SK-N-SH (cell line): ENCODE results near the gene PCDHGB4. TPM values are rescaled to one million over a fixed set of nuclear protein-coding genes. Genes with fewer than 3 reads are reported as not detected.
A peak's percentile ranks its signal among the peaks of the same experiment; 100 is the strongest.
"Not testable (repeated sequence)": the region's sequence is repeated elsewhere in the genome, so short reads cannot be mapped to it uniquely, and the experiment has no call there.

ENCODE experiments used
- CTCF ChIA-PET: fragments of 300-600, 350-600 bp; formaldehyde crosslinking; extraction: SDS; loops from one replicate; lab custom pipeline; 2021; lab: Yijun Ruan, JAX
- POLR2A ChIA-PET: fragments of 350-600 bp; sonication (Branson Sonifier 250); formaldehyde crosslinking; extraction: SDS; loops from one replicate; lab custom pipeline; 2020; ENCODE audit warnings: antibody characterized with exemption, inconsistent platforms; lab: Yijun Ruan, JAX
- DNase-seq: peaks from one replicate; pipeline ENCODE4 v3.0.0; 2012
- H2AFZ ChIP-seq: fragments of 200-600 bp; sonication (generic); 2 replicates; pipeline ENCODE4 v1.8.1; 2016; ENCODE audit warnings: antibody characterized with exemption, mild to moderate bottlenecking, low read depth
- H3F3A ChIP-seq: fragments of 200-600 bp; sonication (generic); replicated peaks from 2 replicates; pipeline ENCODE3; 2016; ENCODE audit warnings: antibody characterized with exemption, mild to moderate bottlenecking; ENCODE audit not compliant: insufficient read depth
- H3K27ac ChIP-seq, 2 experiments: fragments of 200-500 bp in 1 of 2; fragments of 200-600 bp in 1 of 2; sonication (Bioruptor generic) in 1 of 2; sonication (generic), shearing (Covaris generic) in 1 of 2; 2 replicates each; pipeline versions ENCODE4 v1.5.1 to v1.6.1; 2014 to 2016; ENCODE audit warnings: low read depth in 2 of 2, inconsistent platforms in 1 of 2, low read length in 1 of 2, mild to moderate bottlenecking in 1 of 2, mixed read lengths in 1 of 2
- H3K27me3 ChIP-seq: fragments of 200-600 bp; sonication (generic), shearing (Covaris generic); 2 replicates; pipeline ENCODE4 v1.6.1; 2016; ENCODE audit warnings: mixed run types; ENCODE audit not compliant: insufficient read depth
- H3K36me3 ChIP-seq, 2 experiments: fragments of 200-500 bp in 1 of 2; fragments of 200-600 bp in 1 of 2; sonication (Bioruptor generic) in 1 of 2; sonication (generic) in 1 of 2; replicated peaks in 1 of 2; 2 replicates each; pipeline versions ENCODE3 to v1.5.1; 2014 to 2016; ENCODE audit warnings: low read length in 1 of 2, mild to moderate bottlenecking in 1 of 2; ENCODE audit not compliant: insufficient read depth in 2 of 2, control insufficient read depth in 1 of 2
- H3K4me1 ChIP-seq, 2 experiments: fragments of 200-500 bp in 1 of 2; fragments of 200-600 bp in 1 of 2; sonication (Bioruptor generic) in 1 of 2; sonication (generic), shearing (Covaris generic) in 1 of 2; 2 replicates each; pipeline versions ENCODE4 v1.5.1 to v1.6.1; 2014 to 2016; ENCODE audit warnings: low read depth in 1 of 2, low read length in 1 of 2, mixed run types in 1 of 2; ENCODE audit not compliant: insufficient read depth in 2 of 2, control insufficient read depth in 1 of 2
- H3K4me2 ChIP-seq: fragments of 200-600 bp; sonication (generic), shearing (Covaris generic); 2 replicates; pipeline ENCODE4 v1.6.1; 2017; ENCODE audit warnings: mixed run types
- H3K4me3 ChIP-seq, 2 experiments: fragments of 200-500 bp in 1 of 2; fragments of 200-600 bp in 1 of 2; sonication (Bioruptor generic) in 1 of 2; sonication (generic), shearing (Covaris generic) in 1 of 2; 2 replicates each; pipeline versions ENCODE4 v1.5.1 to v1.8.1; 2014 to 2016; ENCODE audit warnings: low read depth in 2 of 2, inconsistent platforms in 1 of 2, low read length in 1 of 2, mild to moderate bottlenecking in 1 of 2, mixed read lengths in 1 of 2, moderate library complexity in 1 of 2
- H3K79me2 ChIP-seq: fragments of 200-600 bp; sonication (generic); 2 replicates; pipeline ENCODE4 v1.8.1; 2017; ENCODE audit warnings: mild to moderate bottlenecking; ENCODE audit not compliant: insufficient read depth
- H3K9ac ChIP-seq: fragments of 200-600 bp; sonication (generic); 2 replicates; pipeline ENCODE4 v1.6.1; 2017; ENCODE audit warnings: mixed run types
- H3K9me2 ChIP-seq: fragments of 200-600 bp; sonication (generic); 2 replicates; pipeline ENCODE4 v1.6.1; 2017; ENCODE audit warnings: mixed run types
- H3K9me3 ChIP-seq: fragments of 200-600 bp; sonication (generic); 2 replicates; pipeline ENCODE4 v1.6.1; 2017; ENCODE audit warnings: mixed run types, mild to moderate bottlenecking, moderate library complexity
- H4K20me1 ChIP-seq: fragments of 200-600 bp; sonication (generic); 2 replicates; pipeline ENCODE4 v1.6.1; 2017; ENCODE audit warnings: mild to moderate bottlenecking, mixed run types; ENCODE audit not compliant: insufficient read depth
- CTCF ChIP-seq: fragments of 200-600 bp; sonication (generic); IDR thresholded peaks from 2 replicates; pipeline ENCODE4 v1.6.1; 2017; ENCODE audit warnings: antibody characterized with exemption, mild to moderate bottlenecking, moderate library complexity
- RAD21 ChIP-seq: IDR thresholded peaks from 2 replicates; pipeline ENCODE4 v1.6.1; 2012; ENCODE audit warnings: mild to moderate bottlenecking, low read length
- SMC3 ChIP-seq: IDR thresholded peaks from 2 replicates; pipeline ENCODE4 v1.6.1; 2012; ENCODE audit warnings: low read depth, low read length, improper control_type of control experiment
- TCF12 ChIP-seq: IDR thresholded peaks from 2 replicates; pipeline ENCODE4 v1.4.0; 2012
- TEAD4 ChIP-seq: IDR thresholded peaks from 2 replicates; pipeline ENCODE4 v1.4.0; 2012; ENCODE audit warnings: mild to moderate bottlenecking, borderline replicate concordance; ENCODE audit not compliant: insufficient read depth
- YY1 ChIP-seq: IDR thresholded peaks from 2 replicates; pipeline ENCODE4 v1.4.0; 2012; ENCODE audit warnings: low read depth, mild to moderate bottlenecking
- WGBS: methylation state at CpG from one replicate; pipeline ENCODE4 v1.1.6; 2017; ENCODE audit warnings: low lambda C conversion rate; 5-methylcytosine and 5-hydroxymethylcytosine counted together
- polyA plus RNA-seq, 3 experiments: library from polyadenylated mRNA; depleted of rRNA; stranded (reverse); fragments of >200 nt; gene quantifications; 2 replicates each; pipeline ENCODE4 v1.2.3, GENCODE V29; 2012

The PCDHGB4 gene
- polyA plus RNA-seq, 1 of the 3 experiments (the other 2 are of a cell fraction): 0.64 TPM

- H3K79me2 ChIP-seq: no peaks in the 10 kb centered on the region
- POLR2A ChIA-PET: no interaction called here
- no peak overlapping the region for H2AFZ ChIP-seq
- 69% methylated on average over 14 of the region's 14 CpGs for WGBS
- no peaks in the 10 kb centered on the region for H3F3A ChIP-seq
- no peak overlapping the region for H3K9ac ChIP-seq
- CTCF ChIA-PET: interaction anchor here (0.7 to 1.8 kb wide), 6 partner anchors 12 to 193 kb away, joined by 3 to 8 read pairs (median 4); partner anchors contain the start of gene PCDHB14
- no peaks in the 10 kb centered on the region for H3K4me1 ChIP-seq
- H3K4me2 ChIP-seq: no peak overlapping the region
- DNase-seq: no peak
- no peak overlapping the region for H3K27ac ChIP-seq
- H3K27me3 ChIP-seq: no peaks in the 10 kb centered on the region
- no peak overlapping the region for H3K4me3 ChIP-seq
- H3K36me3 ChIP-seq: peaks cover 0 to 14% of the 10 kb centered on the region in 2 experiments
- H3K9me3 ChIP-seq: no peaks in the 10 kb centered on the region; the same call in 1 of the 2 replicates
- no peaks in the 10 kb centered on the region for H3K9me2 ChIP-seq
- H4K20me1 ChIP-seq: no peaks in the 10 kb centered on the region
- TF ChIP-seq TEAD4 (no peak), TCF12 (no peak)
Observed at GRCh38 chr5:141374627-141375026, 12.9 kb upstream of the PCDHGB4 start.

- H3K9me3 ChIP-seq, H3K4me1 ChIP-seq, H3K4me3 ChIP-seq, DNase-seq, H3K27me3 ChIP-seq, H4K20me1 ChIP-seq, H3K4me2 ChIP-seq, POLR2A ChIA-PET, H3K9ac ChIP-seq, H3K79me2 ChIP-seq, H3K27ac ChIP-seq: not testable (repeated sequence)
- 72% methylated on average over 9 of the region's 48 CpGs for WGBS
- H3K36me3 ChIP-seq: peaks cover 0 to 14% of the 10 kb centered on the region in 2 experiments
- CTCF ChIA-PET: interaction anchor here (1.5 to 1.8 kb wide), 3 partner anchors 152 to 192 kb away, joined by 3 to 8 read pairs (median 6); partner anchors contain the start of gene PCDHB14
- TF ChIP-seq CTCF: 0 out of 2 replicates have a peak, but pooled peaks have one; percentile 7
- TF ChIP-seq, all 33 proteins: peak for 1; not testable (repeated sequence) for 32
- H3F3A ChIP-seq, H3K9me2 ChIP-seq, H2AFZ ChIP-seq: not testable (repeated sequence)
Observed at GRCh38 chr5:141375444-141376155, 11.9 kb upstream of the PCDHGB4 start.

GRCh38 chr5:141382469-141383294, 4.8 kb upstream of the PCDHGB4 start, which contains the start of gene PCDHGA7:
TSS of gene PCDHGA7 (plus strand) at chr5:141382742. CDS start at chr5:141382900, 158 bp downstream.
- 30% methylated on average over 36 of the region's 37 CpGs for WGBS
- Histone ChIP-seq H3K4me3 (peak within 1 kb of the TSS; percentile 53 to 62), H3K4me2 (peak within 1 kb of the TSS; percentile 58), H3F3A (no peaks in the 10 kb centered on the region), H4K20me1 (no peaks in the 10 kb centered on the region), H3K9ac (peak within 1 kb of the TSS; percentile 74), H3K27ac (peak within 1 kb of the TSS; percentile 55 to 83), H3K36me3 (peaks cover 0 to 4% of the 10 kb centered on the region in 2 experiments), H3K9me2 (no peaks in the 10 kb centered on the region), H3K9me3 (no peaks in the 10 kb centered on the region), H3K27me3 (no peaks in the 10 kb centered on the region), H2AFZ (peak within 1 kb of the TSS; percentile 76), H3K79me2 (0 out of 2 replicates have a peak, but pooled peaks cover 5% of the 10 kb centered on the region), H3K4me1 (no peaks in the 10 kb centered on the region; a peak in 1 of 4 replicates)
- ChIA-PET POLR2A (interaction anchor here (1.2 to 1.5 kb wide), 3 partner anchors 62 to 178 kb away, joined by 3 to 6 read pairs (median 4); partner anchors contain the start of gene TAF7), CTCF (interaction anchor here (1.0 to 2.2 kb wide), 14 partner anchors 11 to 261 kb away, joined by 3 to 16 read pairs (median 4); partner anchors contain the start of genes PCDHB14 and PCDHB4)
- TF ChIP-seq TEAD4 (no peak), CTCF (peak; percentile 65), RAD21 (peak; percentile 83), YY1 (peak; percentile 63; the same call in 1 of the 2 replicates), SMC3 (peak; percentile 60)
- peak; percentile 70 for DNase-seq
